ENCODE measurements around the gene PKHD1.

PKHD1 gene

DNA sequence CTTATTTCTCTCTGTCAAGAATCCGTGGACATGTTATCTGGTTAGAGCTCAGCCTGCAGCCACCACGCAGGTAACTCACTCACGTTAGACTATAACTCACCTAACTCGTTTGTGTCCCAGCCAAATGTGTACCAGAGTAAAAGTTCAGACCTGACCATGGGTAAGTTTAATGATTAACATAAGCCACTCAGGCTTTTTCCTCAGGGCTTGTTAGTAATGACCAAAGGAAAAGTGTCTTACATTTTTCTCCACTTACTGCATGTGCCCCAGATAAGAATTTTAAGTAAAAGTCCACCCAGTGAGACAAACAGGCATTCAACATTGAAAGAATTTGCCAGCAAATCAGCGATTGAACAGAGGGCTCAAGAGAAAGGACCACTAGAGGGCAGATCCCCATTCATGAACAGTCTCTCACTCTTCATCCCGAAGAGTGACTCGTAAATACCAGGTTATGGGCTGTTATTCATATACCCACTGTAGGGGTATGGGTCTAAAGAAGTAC lies at the start of gene PKHD1:
Gene PKHD1, minus strand, starts transcription at position 116 of the 502 bp plus-strand sequence. CDS start 2,680 bp downstream, outside the sequence.
- no peak for DNase-seq (ENCODE audit: low read depth in 2 of 2)

GRCh38 chr6:52136934-52137467 lies 49.6 kb upstream of the PKHD1 start:
- no peak for DNase-seq (ENCODE audit: low read depth in 2 of 2)

GRCh38 chr6:52136055-52136454 lies 48.6 kb upstream of the PKHD1 start:
- no peak for DNase-seq (ENCODE audit: low read depth in 2 of 2)

- DNase-seq (ENCODE audit: low read depth in 2 of 2), result no peak
These were observed 47.8 kb upstream of the PKHD1 start for GRCh38 chr6:52135217-52135616.

DNA sequence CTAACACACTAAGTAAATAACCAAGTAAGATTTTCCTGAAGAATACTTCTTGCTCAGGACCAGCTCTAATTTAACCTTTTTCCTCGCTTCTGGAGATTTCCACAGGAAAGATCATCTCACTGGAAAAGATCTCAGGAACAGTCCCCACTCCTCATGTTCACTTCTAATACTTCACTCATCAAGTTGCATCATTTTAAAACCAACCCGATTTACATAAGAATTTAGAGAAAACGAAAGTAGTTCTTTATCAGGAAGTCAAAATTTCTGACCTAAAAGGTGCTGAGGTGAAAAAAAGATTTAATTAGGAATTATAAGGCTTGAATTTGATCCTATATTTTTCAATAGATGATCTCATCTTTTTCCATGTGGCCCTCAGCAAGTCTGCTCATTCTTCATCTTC lies 46.6 kb upstream of the PKHD1 start:
- no peak for DNase-seq (ENCODE audit: low read depth in 2 of 2)

DNA sequence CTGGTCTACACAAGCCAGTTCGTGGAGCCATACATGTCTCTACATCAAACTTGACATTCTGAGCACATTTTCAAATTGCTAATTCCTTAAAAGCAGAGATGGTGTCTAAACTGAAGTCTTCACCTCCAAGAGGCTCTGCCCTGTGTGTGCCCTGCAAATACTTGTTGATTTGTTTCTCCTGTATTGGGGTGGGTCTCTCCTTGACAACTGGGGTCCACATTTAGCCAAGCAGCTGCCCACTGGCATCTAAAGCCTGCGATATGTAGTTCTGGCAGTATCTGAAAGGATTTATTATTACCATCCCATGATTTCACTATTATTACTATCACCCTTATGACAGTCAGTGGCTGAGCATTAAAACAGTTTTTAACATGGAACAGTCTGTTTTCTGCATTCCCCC lies 45.9 kb upstream of the PKHD1 start:
- no peak for DNase-seq (ENCODE audit: low read depth in 2 of 2)

DNA sequence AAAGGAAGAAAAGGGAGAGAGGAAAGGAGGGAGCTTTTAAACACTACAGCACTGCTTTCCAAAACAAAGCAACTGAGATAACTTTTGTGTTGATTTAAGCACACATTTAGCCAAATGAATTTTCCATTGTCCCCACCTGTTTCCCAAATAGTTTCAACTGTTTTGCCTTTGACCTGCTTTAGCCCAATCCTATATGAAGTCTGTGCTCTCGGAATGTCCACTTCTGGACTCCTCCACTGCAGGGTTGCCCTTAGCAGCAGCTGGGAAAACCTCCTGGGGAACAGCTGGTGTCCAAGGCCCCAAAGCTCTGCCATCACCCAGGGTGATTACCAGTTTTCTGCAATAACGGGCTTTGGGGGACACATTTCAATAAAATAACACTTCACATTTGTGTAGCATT lies 44.9 kb upstream of the PKHD1 start:
- no peak for DNase-seq (ENCODE audit: low read depth in 2 of 2)

DNA sequence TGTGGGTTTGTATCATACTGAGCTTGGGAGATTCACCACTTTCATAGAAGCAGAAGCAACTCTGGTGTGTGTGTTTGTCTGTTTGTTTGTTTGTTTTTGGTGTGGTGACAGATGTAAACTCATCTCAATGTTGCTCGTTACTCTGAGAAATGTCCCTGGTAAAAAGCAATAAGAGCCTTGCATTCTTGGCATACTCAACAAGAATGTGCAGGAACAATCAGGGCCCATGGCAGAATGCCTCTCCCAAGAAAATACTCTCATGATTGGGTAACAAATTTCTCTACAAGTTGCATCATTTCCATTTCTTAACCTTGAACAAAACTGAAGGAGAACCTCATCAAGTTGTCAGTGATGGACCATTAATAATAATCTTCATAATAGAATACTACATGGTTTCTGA lies 43.0 kb upstream of the PKHD1 start:
- no peak for DNase-seq (ENCODE audit: low read depth in 2 of 2)

- DNase-seq (ENCODE audit: low read depth in 2 of 2), result no peak
These were observed 40.5 kb upstream of the PKHD1 start for GRCh38 chr6:52127957-52128356.

- no peak for DNase-seq (ENCODE audit: low read depth in 2 of 2)
These were observed 38.8 kb upstream of the PKHD1 start for GRCh38 chr6:52126231-52126630.

- DNase-seq (ENCODE audit: low read depth in 2 of 2), result no peak
These were observed 38.2 kb upstream of the PKHD1 start for GRCh38 chr6:52125572-52125971.

DNA sequence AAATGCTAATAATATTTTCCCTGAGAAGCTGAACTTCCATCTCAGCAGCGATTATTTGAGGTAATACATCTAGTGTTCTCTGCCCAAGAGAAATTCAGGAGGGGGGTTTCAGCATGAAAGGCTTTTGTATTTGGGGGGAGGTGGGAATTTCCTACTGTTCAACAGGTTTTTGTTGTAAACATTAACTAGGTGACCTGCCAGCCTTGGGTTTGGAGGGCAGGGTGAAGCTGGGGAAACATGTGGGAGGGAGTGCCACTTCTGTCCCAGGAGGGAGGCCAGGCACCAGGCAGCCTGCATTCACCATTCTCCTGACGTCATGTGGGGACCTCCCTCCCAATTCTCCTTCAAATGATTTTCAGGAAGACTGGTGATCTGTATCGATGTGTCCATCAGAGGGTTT lies 37.7 kb upstream of the PKHD1 start:
- no peak for DNase-seq (ENCODE audit: low read depth in 2 of 2)

DNA sequence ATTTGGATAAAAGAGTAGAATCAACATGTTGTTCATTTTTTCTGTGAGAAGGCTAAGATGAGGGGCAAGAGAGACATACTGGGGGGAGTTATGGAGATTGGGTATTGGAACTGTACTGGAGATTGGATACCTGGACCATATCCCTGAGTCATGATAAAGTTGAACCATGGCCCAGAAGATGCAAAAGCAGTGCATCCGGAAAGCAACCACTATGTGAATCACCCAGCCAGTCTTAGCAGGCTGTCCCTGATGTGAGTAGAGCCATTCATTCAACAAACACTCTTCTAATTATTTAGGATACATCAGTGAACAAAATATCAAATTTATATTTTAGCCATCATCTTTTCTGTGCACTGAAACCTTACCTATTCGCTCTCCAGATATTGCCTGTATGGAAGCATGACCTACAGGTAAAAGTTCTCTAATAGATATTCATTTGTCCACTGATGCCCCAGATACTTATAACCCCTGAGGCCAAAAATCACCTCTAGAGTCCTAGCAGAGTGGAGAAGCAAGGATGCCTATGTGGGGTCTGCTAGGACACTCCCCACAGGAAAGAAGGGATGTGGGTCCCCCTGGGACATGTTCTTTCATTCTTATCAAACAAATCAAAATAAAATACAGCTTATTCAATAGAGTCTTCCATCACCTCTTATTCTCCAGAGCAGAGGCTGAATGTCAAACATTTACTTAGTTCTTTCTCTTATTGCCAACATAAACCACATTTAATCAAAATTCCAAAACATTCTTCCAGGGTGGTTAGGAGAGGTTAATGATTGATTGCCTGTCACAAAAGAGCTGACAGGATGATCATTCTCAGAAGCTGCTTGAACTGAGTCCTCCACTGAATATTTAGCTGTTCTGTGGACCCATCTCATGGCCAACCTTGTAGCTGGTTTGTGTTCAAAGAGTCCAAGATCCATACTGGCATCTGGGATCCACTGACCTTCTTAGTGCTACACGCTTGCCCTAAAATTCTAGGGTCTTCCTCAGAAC lies 37.0 kb upstream of the PKHD1 start:
- DNase-seq (ENCODE audit: low read depth in 2 of 2), result no peak

GRCh38 chr6:52123251-52123650 lies 35.8 kb upstream of the PKHD1 start:
- DNase-seq (ENCODE audit: low read depth in 2 of 2), result no peak

GRCh38 chr6:52117352-52117751 lies 29.9 kb upstream of the PKHD1 start:
- DNase-seq (ENCODE audit: low read depth in 2 of 2), result no peak

GRCh38 chr6:52116605-52116948 lies 29.2 kb upstream of the PKHD1 start:
- no peak for DNase-seq (ENCODE audit: low read depth in 2 of 2)

DNA sequence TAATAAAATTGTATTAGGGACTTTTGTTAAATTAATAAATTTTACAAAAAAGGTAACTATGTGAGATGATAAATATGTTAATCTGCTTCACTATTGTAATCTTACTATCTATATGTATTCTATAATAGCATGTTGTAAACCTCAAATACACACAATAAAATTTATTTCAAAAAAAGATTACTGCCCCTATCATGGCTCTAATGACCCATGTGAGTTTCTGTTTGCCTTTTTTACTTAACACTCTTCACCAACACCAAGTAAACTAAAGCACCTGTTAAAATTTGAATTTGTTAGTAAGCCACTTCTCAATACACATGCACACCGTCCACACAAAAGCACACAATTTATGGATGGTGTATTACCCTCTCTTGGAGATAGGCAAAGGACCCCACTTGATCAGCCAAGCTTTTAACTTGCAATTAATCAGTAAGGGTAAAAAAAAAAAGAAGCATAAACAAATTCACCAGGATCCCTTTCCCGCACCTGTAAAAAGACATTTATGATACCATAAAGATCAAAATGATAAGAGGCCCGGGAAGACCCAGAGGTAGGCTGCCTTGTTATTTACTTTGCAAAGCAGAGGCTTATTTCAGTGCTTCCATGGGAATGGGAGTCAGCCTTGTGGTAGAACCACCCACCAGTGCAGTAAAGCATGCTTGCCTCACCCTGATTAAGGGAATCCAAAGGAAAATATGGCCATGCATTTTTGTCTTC lies 28.6 kb upstream of the PKHD1 start:
- DNase-seq (ENCODE audit: low read depth in 2 of 2), result no peak

DNA sequence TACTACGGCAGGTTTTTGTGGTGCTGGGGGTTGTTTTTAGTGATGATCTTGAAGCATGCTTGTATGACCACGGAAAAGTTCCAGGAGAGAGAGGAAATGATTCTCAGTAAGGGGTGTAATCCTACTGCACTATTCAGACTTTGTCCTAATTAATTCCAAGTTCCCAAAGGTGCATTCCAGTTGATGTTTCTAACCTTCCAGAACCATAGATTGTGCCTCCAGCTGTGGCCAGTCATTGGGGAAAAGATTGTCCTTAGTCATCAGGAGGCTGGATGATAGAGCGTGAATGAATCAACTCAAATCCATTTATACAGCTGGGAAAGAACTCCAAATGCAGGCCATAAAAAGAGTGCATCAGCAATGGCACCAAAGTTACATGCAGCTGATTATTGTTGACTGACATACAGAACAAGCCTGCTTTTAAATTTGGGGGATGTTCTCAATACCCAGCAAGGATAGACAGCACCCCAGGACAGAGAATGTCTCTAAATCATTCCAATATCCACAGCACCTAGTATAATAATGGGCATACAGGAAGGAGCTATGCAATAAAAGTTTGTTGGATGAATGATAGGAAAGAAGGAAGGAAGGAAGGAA lies 27.8 kb upstream of the PKHD1 start:
- DNase-seq (ENCODE audit: low read depth in 2 of 2), result no peak

- no peak for DNase-seq (ENCODE audit: low read depth in 2 of 2)
These were observed 21.8 kb upstream of the PKHD1 start for GRCh38 chr6:52109171-52109571.

GRCh38 chr6:52108128-52108527 lies 20.7 kb upstream of the PKHD1 start:
- DNase-seq (ENCODE audit: low read depth in 2 of 2), result no peak

GRCh38 chr6:52106994-52107393 lies 19.6 kb upstream of the PKHD1 start:
- DNase-seq (ENCODE audit: low read depth in 2 of 2), result no peak

DNA sequence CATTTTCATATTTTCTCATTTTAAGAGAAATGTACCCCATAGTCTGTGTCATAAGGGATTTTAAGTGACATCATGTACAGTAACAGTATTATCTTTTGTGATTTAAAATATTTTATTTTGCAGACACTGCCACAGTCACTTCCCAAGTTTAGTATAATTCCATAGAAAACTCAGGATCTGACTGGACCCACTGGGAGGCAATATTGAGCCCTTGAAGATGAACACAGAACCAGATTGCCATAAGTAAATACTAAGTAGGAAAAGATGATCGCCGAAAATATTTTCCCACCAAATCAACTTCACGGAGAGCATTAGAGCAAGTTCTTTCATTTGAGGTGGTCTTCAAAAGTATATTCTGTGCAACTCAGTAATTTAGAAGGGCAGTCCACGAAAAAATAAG lies 17.6 kb upstream of the PKHD1 start:
- no peak for DNase-seq (ENCODE audit: low read depth in 2 of 2)
